ENCODE results near the gene CPNE5.

DNA sequence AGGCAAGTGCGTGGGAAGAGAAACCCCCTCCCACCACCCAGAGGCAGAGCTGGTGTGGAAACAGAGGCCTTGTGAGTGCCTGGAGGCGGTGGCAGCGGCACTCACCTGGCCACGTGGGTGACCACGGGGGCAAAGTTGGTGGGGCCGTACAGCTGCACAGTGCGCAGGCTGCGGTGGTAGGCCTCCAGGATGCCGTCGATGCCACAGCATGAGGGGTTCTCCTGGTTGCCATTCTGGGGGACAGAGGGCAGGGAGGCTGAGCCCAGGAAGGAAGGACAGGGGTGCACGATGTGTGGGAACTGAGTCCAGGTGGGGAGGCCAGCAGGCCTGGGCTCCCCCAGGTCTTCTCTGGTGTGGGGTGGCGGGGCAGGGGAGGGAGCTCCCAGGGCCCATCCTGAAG lies 94.0 kb downstream of the CPNE5 start:
- TF ChIP-seq POLR2A (IDR thresholded peaks at IDR 0.05), result no peak
- TF ChIP-seq CTCF (IDR thresholded peaks at IDR 0.05), result no peak
